Karpas-422 (cell line): ENCODE measurements around the gene CALM1. TPM values are rescaled to one million over a fixed set of nuclear protein-coding genes. Genes with fewer than 3 reads are reported as not detected.

Experiments
- DNase-seq: peaks from one replicate; pipeline ENCODE4 v3.0.0-alpha.2; 2015
- H2AFZ ChIP-seq: fragments of 200-600 bp; sonication (generic); 2 replicates; pipeline ENCODE4 v1.6.1; 2014; ENCODE audit warnings: antibody characterized with exemption, low read length, mixed read lengths
- H3K27ac ChIP-seq: fragments of 200-600 bp; sonication (generic); 2 replicates; pipeline ENCODE4 v1.5.1; 2014; ENCODE audit warnings: mild to moderate bottlenecking, low read length, moderate library complexity
- H3K27me3 ChIP-seq: fragments of 200-600 bp; sonication (generic); 2 replicates; pipeline ENCODE4 v1.6.1; 2014; ENCODE audit warnings: low read length, mixed read lengths
- H3K36me3 ChIP-seq: fragments of 200-600 bp; sonication (generic); 2 replicates; pipeline ENCODE4 v1.6.1; 2014; ENCODE audit warnings: low read length, mixed read lengths; ENCODE audit not compliant: insufficient read depth
- H3K4me1 ChIP-seq: fragments of 200-600 bp; sonication (generic); 2 replicates; pipeline ENCODE4 v1.6.1; 2014; ENCODE audit warnings: mild to moderate bottlenecking, low read length, mixed read lengths
- H3K4me2 ChIP-seq: fragments of 200-600 bp; sonication (generic); 2 replicates; pipeline ENCODE4 v1.6.1; 2014; ENCODE audit warnings: low read length, low read depth, mild to moderate bottlenecking; ENCODE audit not compliant: poor library complexity, severe bottlenecking
- H3K4me3 ChIP-seq: fragments of 200-600 bp; sonication (generic); 2 replicates; pipeline ENCODE4 v1.5.1; 2014; ENCODE audit warnings: mild to moderate bottlenecking, antibody characterized with exemption, low read length, mixed read lengths
- H3K79me2 ChIP-seq: fragments of 200-600 bp; sonication (generic); 2 replicates; pipeline ENCODE4 v1.6.1; 2014; ENCODE audit warnings: mild to moderate bottlenecking, low read length, mixed read lengths
- H3K9ac ChIP-seq: fragments of 200-600 bp; sonication (generic); 2 replicates; pipeline ENCODE4 v1.6.0; 2014; ENCODE audit warnings: low read length
- H3K9me2 ChIP-seq: fragments of 200-600 bp; sonication (generic), shearing (Covaris generic); replicated peaks from 2 replicates; pipeline ENCODE4 v1.6.0; 2014; ENCODE audit warnings: mild to moderate bottlenecking, low read length, moderate library complexity; ENCODE audit not compliant: insufficient read depth
- H3K9me3 ChIP-seq: fragments of 300-700, 200-600 bp; sonication (generic); 2 replicates; pipeline ENCODE4 v1.6.1; 2014; ENCODE audit warnings: low read length, mixed read lengths
- H4K20me1 ChIP-seq: fragments of 200-600 bp; sonication (generic); 2 replicates; pipeline ENCODE4 v1.6.1; 2014; ENCODE audit warnings: mild to moderate bottlenecking, antibody characterized with exemption, low read length, low read depth; ENCODE audit not compliant: insufficient read depth
- total RNA-seq: library from RNA; depleted of rRNA; stranded (reverse); fragments of >200 nt; shearing (Covaris generic); gene quantifications from 2 replicates; pipeline ENCODE4 v1.2.3, GENCODE V29; 2014; ENCODE audit warnings: low replicate concordance

Gene CALM1
- total RNA-seq, 1 experiment from 2014 or later, result 724 TPM

GRCh38 chr14:90361865-90362557, 34.8 kb upstream of the CALM1 start:
- no peaks in the 10 kb centered on the region for H3K27me3 ChIP-seq
- no peak overlapping the region for H3K27ac ChIP-seq
- no peaks in the 10 kb centered on the region for H3K79me2 ChIP-seq
- no peak overlapping the region for H3K9ac ChIP-seq
- no peak overlapping the region for H3K4me3 ChIP-seq
- no peak overlapping the region for H2AFZ ChIP-seq
- H3K36me3 ChIP-seq, result no peaks in the 10 kb centered on the region
- no peak for DNase-seq
- no peak overlapping the region for H3K4me2 ChIP-seq
- H3K9me2 ChIP-seq, result no peaks in the 10 kb centered on the region
- H3K4me1 ChIP-seq, result no peaks in the 10 kb centered on the region
- H4K20me1 ChIP-seq, result no peaks in the 10 kb centered on the region
- H3K9me3 ChIP-seq, result no peaks in the 10 kb centered on the region

- Histone ChIP-seq H3K27ac (no peak overlapping the region), H4K20me1 (no peaks in the 10 kb centered on the region)
- no peak for DNase-seq
Measured at GRCh38 chr14:90362558-90362896, 34.3 kb upstream of the CALM1 start.

GRCh38 chr14:90368946-90369721, 27.7 kb upstream of the CALM1 start:
- Histone ChIP-seq H3K9me2 (no peaks in the 10 kb centered on the region), H3K4me2 (no peak overlapping the region), H3K27me3 (no peaks in the 10 kb centered on the region), H4K20me1 (no peaks in the 10 kb centered on the region), H3K4me1 (no peaks in the 10 kb centered on the region), H3K9me3 (no peaks in the 10 kb centered on the region), H2AFZ (no peak overlapping the region), H3K36me3 (no peaks in the 10 kb centered on the region), H3K27ac (no peak overlapping the region), H3K4me3 (no peak overlapping the region), H3K79me2 (no peaks in the 10 kb centered on the region), H3K9ac (no peak overlapping the region)
- DNase-seq, result peak; percentile 58

More at GRCh38 chr14:90362558-90362896, 34.3 kb upstream of the CALM1 start:
- Histone ChIP-seq H3K36me3 (no peaks in the 10 kb centered on the region), H3K27me3 (no peaks in the 10 kb centered on the region), H3K9ac (no peak overlapping the region), H2AFZ (no peak overlapping the region), H3K79me2 (no peaks in the 10 kb centered on the region), H3K9me2 (no peaks in the 10 kb centered on the region), H3K4me3 (no peak overlapping the region), H3K4me2 (no peak overlapping the region), H3K9me3 (no peaks in the 10 kb centered on the region), H3K4me1 (no peaks in the 10 kb centered on the region)

GRCh38 chr14:90373887-90374286, 22.9 kb upstream of the CALM1 start:
- Histone ChIP-seq H3K9me2 (no peaks in the 10 kb centered on the region), H3K79me2 (no peaks in the 10 kb centered on the region), H3K36me3 (no peaks in the 10 kb centered on the region), H4K20me1 (no peaks in the 10 kb centered on the region), H3K4me3 (no peak overlapping the region), H3K27ac (no peak overlapping the region), H3K4me1 (no peaks in the 10 kb centered on the region), H3K4me2 (no peak overlapping the region), H3K9me3 (no peaks in the 10 kb centered on the region), H3K9ac (no peak overlapping the region), H2AFZ (no peak overlapping the region), H3K27me3 (no peaks in the 10 kb centered on the region)
- DNase-seq, result no peak

GRCh38 chr14:90374813-90375212, 22.0 kb upstream of the CALM1 start:
- no peaks in the 10 kb centered on the region for H3K4me1 ChIP-seq
- H3K9me3 ChIP-seq, result no peaks in the 10 kb centered on the region
- H4K20me1 ChIP-seq, result no peaks in the 10 kb centered on the region
- no peak for DNase-seq
- H3K4me3 ChIP-seq, result no peak overlapping the region
- H2AFZ ChIP-seq, result no peak overlapping the region
- H3K4me2 ChIP-seq, result no peak overlapping the region
- no peaks in the 10 kb centered on the region for H3K9me2 ChIP-seq
- no peaks in the 10 kb centered on the region for H3K79me2 ChIP-seq
- no peaks in the 10 kb centered on the region for H3K27me3 ChIP-seq
- no peak overlapping the region for H3K9ac ChIP-seq
- no peaks in the 10 kb centered on the region for H3K36me3 ChIP-seq
- H3K27ac ChIP-seq, result no peak overlapping the region

- no peaks in the 10 kb centered on the region for H3K9me2 ChIP-seq
- H3K9ac ChIP-seq, result no peak overlapping the region
- no peaks in the 10 kb centered on the region for H3K9me3 ChIP-seq
- H3K4me2 ChIP-seq, result no peak overlapping the region
- no peak for DNase-seq
- H2AFZ ChIP-seq, result no peak overlapping the region
- H3K79me2 ChIP-seq, result no peaks in the 10 kb centered on the region
- H3K27ac ChIP-seq, result no peak overlapping the region
- no peaks in the 10 kb centered on the region for H3K27me3 ChIP-seq
- no peaks in the 10 kb centered on the region for H3K4me1 ChIP-seq
- no peaks in the 10 kb centered on the region for H4K20me1 ChIP-seq
- H3K4me3 ChIP-seq, result no peak overlapping the region
- H3K36me3 ChIP-seq, result no peaks in the 10 kb centered on the region
Measured at GRCh38 chr14:90375934-90376333, 20.9 kb upstream of the CALM1 start.

GRCh38 chr14:90378249-90378648, 18.6 kb upstream of the CALM1 start:
- H3K4me2 ChIP-seq, result no peak overlapping the region
- no peaks in the 10 kb centered on the region for H3K27me3 ChIP-seq
- H2AFZ ChIP-seq, result no peak overlapping the region
- H3K9ac ChIP-seq, result no peak overlapping the region
- no peaks in the 10 kb centered on the region for H3K79me2 ChIP-seq
- no peaks in the 10 kb centered on the region for H3K9me2 ChIP-seq
- no peaks in the 10 kb centered on the region for H3K36me3 ChIP-seq
- H3K27ac ChIP-seq, result no peak overlapping the region
- H4K20me1 ChIP-seq, result no peaks in the 10 kb centered on the region
- H3K4me1 ChIP-seq, result peaks cover 14% of the 10 kb centered on the region
- no peak for DNase-seq
- H3K9me3 ChIP-seq, result no peaks in the 10 kb centered on the region
- H3K4me3 ChIP-seq, result no peak overlapping the region

GRCh38 chr14:90379106-90379505, 17.7 kb upstream of the CALM1 start:
- H3K4me3 ChIP-seq, result no peak overlapping the region
- DNase-seq, result no peak
- H3K9me2 ChIP-seq, result no peaks in the 10 kb centered on the region
- peaks cover 23% of the 10 kb centered on the region for H3K4me1 ChIP-seq
- H3K36me3 ChIP-seq, result no peaks in the 10 kb centered on the region
- no peak overlapping the region for H2AFZ ChIP-seq
- no peak overlapping the region for H3K9ac ChIP-seq
- no peak overlapping the region for H3K4me2 ChIP-seq
- H3K27ac ChIP-seq, result no peak overlapping the region
- H3K9me3 ChIP-seq, result no peaks in the 10 kb centered on the region
- H3K79me2 ChIP-seq, result no peaks in the 10 kb centered on the region
- no peaks in the 10 kb centered on the region for H4K20me1 ChIP-seq
- H3K27me3 ChIP-seq, result no peaks in the 10 kb centered on the region
